Measurements from ENCODE around the gene NOP9.

DNA sequence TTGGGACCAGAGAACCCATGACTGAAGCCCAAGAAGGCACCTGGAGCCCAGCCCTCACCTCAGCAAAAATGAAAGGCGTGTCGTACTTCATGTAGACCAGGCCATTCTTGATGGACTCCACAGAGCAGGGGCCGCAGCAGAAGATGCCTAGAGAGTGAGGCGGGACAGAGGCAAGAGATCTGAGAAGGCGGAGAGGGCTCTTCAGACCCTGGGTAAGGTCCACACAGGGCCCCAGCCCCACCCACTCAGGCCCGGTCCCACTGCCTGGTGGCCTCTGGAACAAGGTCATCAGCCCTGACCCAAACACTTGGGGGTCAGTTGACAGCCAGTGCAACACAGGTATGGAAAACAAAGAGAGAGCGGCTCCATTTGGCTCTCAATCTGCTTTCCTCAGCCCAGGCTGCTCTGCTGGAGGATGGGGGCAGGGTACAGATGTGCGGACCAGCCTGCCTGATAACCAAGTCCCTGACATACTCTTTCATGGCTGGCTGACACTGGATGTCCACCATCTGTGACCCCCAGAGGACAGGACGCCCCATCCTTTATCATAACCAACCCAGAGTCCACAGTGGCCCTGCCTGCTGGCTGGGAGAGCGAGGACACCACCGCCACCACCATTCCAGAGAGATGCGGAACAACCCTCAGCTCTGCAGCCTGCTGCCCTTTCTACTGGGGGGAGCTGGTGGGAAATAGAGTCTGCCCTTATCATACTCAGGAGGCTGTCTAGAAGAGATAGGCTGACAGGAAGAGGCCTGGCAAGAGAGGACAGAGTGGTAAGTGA is 43.5 kb upstream of the NOP9 start:
- no peak for TF ChIP-seq EZH2phosphoT487 (IDR thresholded peaks at IDR 0.05; ENCODE audit: low read length)
- TF ChIP-seq, protein P1, sequence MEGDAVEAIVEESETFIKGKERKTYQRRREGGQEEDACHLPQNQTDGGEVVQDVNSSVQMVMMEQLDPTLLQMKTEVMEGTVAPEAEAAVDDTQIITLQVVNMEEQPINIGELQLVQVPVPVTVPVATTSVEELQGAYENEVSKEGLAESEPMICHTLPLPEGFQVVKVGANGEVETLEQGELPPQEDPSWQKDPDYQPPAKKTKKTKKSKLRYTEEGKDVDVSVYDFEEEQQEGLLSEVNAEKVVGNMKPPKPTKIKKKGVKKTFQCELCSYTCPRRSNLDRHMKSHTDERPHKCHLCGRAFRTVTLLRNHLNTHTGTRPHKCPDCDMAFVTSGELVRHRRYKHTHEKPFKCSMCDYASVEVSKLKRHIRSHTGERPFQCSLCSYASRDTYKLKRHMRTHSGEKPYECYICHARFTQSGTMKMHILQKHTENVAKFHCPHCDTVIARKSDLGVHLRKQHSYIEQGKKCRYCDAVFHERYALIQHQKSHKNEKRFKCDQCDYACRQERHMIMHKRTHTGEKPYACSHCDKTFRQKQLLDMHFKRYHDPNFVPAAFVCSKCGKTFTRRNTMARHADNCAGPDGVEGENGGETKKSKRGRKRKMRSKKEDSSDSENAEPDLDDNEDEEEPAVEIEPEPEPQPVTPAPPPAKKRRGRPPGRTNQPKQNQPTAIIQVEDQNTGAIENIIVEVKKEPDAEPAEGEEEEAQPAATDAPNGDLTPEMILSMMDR (IDR thresholded peaks at IDR 0.05; ENCODE audit: low read length): no peak
- TF ChIP-seq EZH2 (optimal IDR thresholded peaks at IDR 0.05; ENCODE audit: low read depth, low read length): no peak
